Adrenal gland (tissue), 12 donors: Measurements from ENCODE around the gene TM9SF1. TPM values are rescaled to one million over a fixed set of nuclear protein-coding genes. Genes with fewer than 3 reads are reported as not detected.

Source experiments
- DNase-seq, 7 donors: peaks; one replicate each; pipeline ENCODE4 v3.0.0-alpha.2; 2019 to 2020
- H3K27ac ChIP-seq, 5 donors: fragments of 200-600 bp; sonication (generic) in 4 of 5; 1 replicate in 3 of 5; 2 replicates in 2 of 5; pipeline versions ENCODE4 v1.5.1 to v1.8.0; 2016 to 2020; ENCODE audit warnings: mild to moderate bottlenecking in 1 of 5
- H3K27me3 ChIP-seq: fragments of 200-600 bp; 2 replicates; pipeline ENCODE4 v1.8.0; 2021
- H3K36me3 ChIP-seq, 2 donors: fragments of 200-600 bp; replicated peaks in 1 of 2; 1 replicate in 1 of 2; 2 replicates in 1 of 2; pipeline versions ENCODE4 v1.5.1 to v1.8.0; 2018 to 2022
- H3K4me1 ChIP-seq, 2 donors: fragments of 200-600 bp; replicated peaks in 1 of 2; 1 replicate in 1 of 2; 2 replicates in 1 of 2; pipeline versions ENCODE4 v1.5.1 to v1.8.0; 2018 to 2021
- H3K4me3 ChIP-seq, 4 donors: fragments of 200-600 bp; sonication (generic) in 3 of 4; one replicate each; pipeline ENCODE4 v1.5.1; 2016 to 2018
- H3K9me3 ChIP-seq, 3 donors: fragments of 200-600 bp; sonication (generic) in 1 of 3; replicated peaks in 1 of 3; 1 replicate in 2 of 3; 2 replicates in 1 of 3; pipeline versions ENCODE4 v1.5.1 to v1.8.0; 2016 to 2021
- CTCF ChIP-seq, 6 experiments: fragments of 450-650 bp in 4 of 6; fragments of 200-600 bp in 2 of 6; sonication (generic) in 1 of 6; IDR thresholded peaks; 1 replicate in 5 of 6; 2 replicates in 1 of 6; pipeline versions ENCODE4 v1.5.1 to v1.8.0; 2016 to 2021; ENCODE audit warnings: antibody characterized with exemption in 6 of 6, mild to moderate bottlenecking in 2 of 6, moderate library complexity in 1 of 6
- POLR2A ChIP-seq, 2 donors: fragments of 450-650 bp; IDR thresholded peaks; one replicate each; pipeline ENCODE4 v1.6.1; 2017; ENCODE audit warnings: antibody characterized with exemption in 2 of 2, mild to moderate bottlenecking in 2 of 2, moderate library complexity in 1 of 2
- WGBS, 4 donors: extraction: QIAGEN DNeasy Blood & Tissue Kit in 2 of 4; methylation state at CpG; one replicate each; pipeline versions ENCODE4 v1.1.5 to v1.1.7; 2013 to 2017; 5-methylcytosine and 5-hydroxymethylcytosine counted together
- intact Hi-C, 2 donors: fragments of 100-400 bp; cut with DNase I; formaldehyde crosslinking; loops; one replicate each; pipeline versions ENCODE4 v1.14.1 to v1.15.0; 2022 to 2023
- polyA plus RNA-seq, 3 donors: library from polyadenylated mRNA; stranded (reverse); fragments of 200-250 nt in 2 of 3; fragments of 350-450 nt in 1 of 3; fragmentation: Illumina TruSeq in 1 of 3; extraction: RNeasy Lipid Tissue Mini Kit (QIAGEN cat#74804) in 1 of 3; gene quantifications; one replicate each; pipeline ENCODE4 v1.2.3, GENCODE V29; 2013 to 2014
- total RNA-seq, 9 donors: library from RNA; depleted of rRNA in 4 of 9; stranded (reverse); fragments of >200 nt in 4 of 9; fragments of 120-200 nt in 1 of 9; fragmentation: NEBNext Ultra II Directional in 1 of 9; extraction: Animal tissue kit (Norgen Biotek cat#: 25700) in 1 of 9; gene quantifications; one replicate each; pipeline versions ENCODE4 v1.1.0 to v1.2.4, GENCODE V29; 2013 to 2023
- donor health status: healthy with polysubstance abuse.
- donor health status: Bipolar disorder and iron deficiency.
- donor health status: DM: yes; HTN: yes; CAD: no.
- donor health status: DM: no; HTN: no; CAD: no.
- donor health status: DM: no; HTN: no; CAD: no.
- donor health status: DM: yes; HTN: yes; CAD: no.

Gene TM9SF1
- total and polyA plus RNA-seq, 12 donors = 43.7 to 123 (median 86.6) TPM

GRCh38 chr14:24189059-24189375 is 6.2 kb downstream of the TM9SF1 start:
- H3K4me1 ChIP-seq = peaks cover 9 to 17% of the 10 kb centered on the region in 2 donors
- 1 to 4% (median 2%) methylated on average over 3 of the region's 3 CpGs for WGBS, 4 donors
- TF ChIP-seq CTCF (IDR thresholded peaks at IDR 0.05) (no peak), POLR2A (IDR thresholded peaks at IDR 0.05) (no peak)
- peaks cover 0 to 57% of the 10 kb centered on the region in 2 donors for H3K36me3 ChIP-seq
- no peaks in the 10 kb centered on the region for H3K27me3 ChIP-seq
- peak overlapping the region in 2 of 5 donors; percentile 50 to 88 for H3K27ac ChIP-seq
- no peak for DNase-seq
- intact Hi-C loops = no loop called here
- H3K9me3 ChIP-seq = no peaks in the 10 kb centered on the region
- peak overlapping the region in 1 of 4 donors; percentile 69 for H3K4me3 ChIP-seq

DNA sequence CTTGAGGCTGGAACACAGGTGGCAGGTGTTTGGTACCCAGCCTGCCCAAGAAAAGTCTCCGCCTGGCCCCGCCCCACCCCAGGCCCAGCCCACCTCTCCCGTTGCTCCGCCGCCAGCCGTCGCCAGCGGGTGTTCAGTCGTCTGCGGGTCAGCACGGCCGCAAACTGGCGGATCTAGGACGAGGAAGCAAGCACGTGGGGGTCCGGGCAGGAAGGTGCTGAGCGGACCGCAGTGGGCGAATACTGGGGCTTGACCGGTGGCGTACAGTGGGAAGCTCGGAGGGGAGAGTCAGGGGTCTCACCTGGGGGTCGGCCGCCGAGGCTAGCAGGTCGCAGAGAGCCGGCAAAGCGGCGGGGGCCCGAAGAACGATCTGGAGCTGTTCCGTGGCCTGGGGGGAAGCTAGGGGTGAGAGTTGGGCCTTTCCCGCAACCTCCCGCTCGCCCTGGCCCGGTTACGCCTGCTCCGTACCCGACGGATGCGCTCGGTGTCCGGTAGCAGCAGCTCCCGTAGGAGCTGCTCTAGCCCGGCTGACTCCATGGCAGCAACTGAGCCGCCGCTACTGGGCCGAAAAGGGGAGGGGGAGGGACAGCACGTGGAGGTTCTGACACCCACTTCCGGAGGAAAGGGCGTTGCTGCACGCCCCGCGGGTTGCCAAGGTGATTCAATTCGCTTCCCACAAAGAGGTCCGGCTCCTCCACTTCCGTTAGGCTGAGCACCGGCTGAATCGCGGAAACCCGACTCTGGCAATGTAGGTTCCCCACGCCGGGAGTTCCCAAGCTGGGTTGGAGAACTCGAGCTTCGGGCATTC is 6.8 kb downstream of the TM9SF1 start, which contains the start of gene IPO4:
Gene IPO4 (minus strand): TSS at position 566 of the 808 bp plus-strand sequence. CDS start 29 bp downstream, at position 537.
- peak within 1 kb of the TSS in 3 of 4 donors; percentile 32 to 80 (median 69) for H3K4me3 ChIP-seq
- intact Hi-C loops = no loop called here
- DNase-seq = peak; percentile 95 to 99 (median 98)
- H3K36me3 ChIP-seq = peaks cover 0 to 62% of the 10 kb centered on the region in 2 donors
- H3K27ac ChIP-seq = peak within 1 kb of the TSS in 4 of 5 donors; percentile 58 to 88 (median 76)
- no peaks in the 10 kb centered on the region for H3K9me3 ChIP-seq
- peaks cover 9 to 17% of the 10 kb centered on the region in 2 donors for H3K4me1 ChIP-seq
- WGBS, 4 donors = 0 to 1% (median 0%) methylated on average over 17 to 65 of the region's 65 CpGs
- H3K27me3 ChIP-seq = no peaks in the 10 kb centered on the region
- TF ChIP-seq POLR2A (IDR thresholded peaks at IDR 0.05) = peak; percentile 55 to 85
- no peak for TF ChIP-seq CTCF (IDR thresholded peaks at IDR 0.05)

GRCh38 chr14:24187539-24187915 is 7.7 kb downstream of the TM9SF1 start:
- TF ChIP-seq CTCF (IDR thresholded peaks at IDR 0.05) (no peak), POLR2A (IDR thresholded peaks at IDR 0.05) (no peak)
- H3K9me3 ChIP-seq = no peaks in the 10 kb centered on the region
- peaks cover 9 to 17% of the 10 kb centered on the region in 2 donors for H3K4me1 ChIP-seq
- 69 to 90% (median 87%) methylated on average over 2 of the region's 2 CpGs for WGBS, 4 donors
- H3K4me3 ChIP-seq = no peak overlapping the region
- peak overlapping the region in 2 of 5 donors; percentile 80 to 88 for H3K27ac ChIP-seq
- intact Hi-C loops = no loop called here
- peaks cover 0 to 65% of the 10 kb centered on the region in 2 donors for H3K36me3 ChIP-seq
- H3K27me3 ChIP-seq = no peaks in the 10 kb centered on the region
- no peak for DNase-seq

GRCh38 chr14:24186831-24187538 is 8.3 kb downstream of the TM9SF1 start:
- no peak for TF ChIP-seq CTCF (IDR thresholded peaks at IDR 0.05)
- no peak for TF ChIP-seq POLR2A (IDR thresholded peaks at IDR 0.05)
- Histone ChIP-seq H3K9me3 (no peaks in the 10 kb centered on the region), H3K4me1 (peaks cover 9 to 17% of the 10 kb centered on the region in 2 donors), H3K27me3 (no peaks in the 10 kb centered on the region), H3K27ac (no peak overlapping the region), H3K36me3 (peaks cover 0 to 65% of the 10 kb centered on the region in 2 donors), H3K4me3 (no peak overlapping the region)
- 90 to 95% (median 93%) methylated on average over 9 to 10 of the region's 10 CpGs for WGBS, 4 donors
- intact Hi-C loops = no loop called here
- no peak for DNase-seq
